ENCODE data around the gene TRA2B.
"Not testable (repeated sequence)": the region's sequence is repeated elsewhere in the genome, so short reads cannot be mapped to it uniquely, and the experiment has no call there.

TRA2B gene

GRCh38 chr3:185928496-185928895, 9.3 kb downstream of the TRA2B start:
- DNase-seq (ENCODE audit: low read depth in 2 of 3, low spot score in 1 of 3), result no peak

GRCh38 chr3:185927501-185928200, 10.2 kb downstream of the TRA2B start:
- no peak for DNase-seq (ENCODE audit: low read depth in 2 of 3, low spot score in 1 of 3)

- DNase-seq (ENCODE audit: low read depth in 2 of 3, low spot score in 1 of 3), result no peak
Measured at GRCh38 chr3:185926445-185926844, 11.4 kb downstream of the TRA2B start.

GRCh38 chr3:185925353-185925752, 12.5 kb downstream of the TRA2B start:
- DNase-seq (ENCODE audit: low read depth in 2 of 3, low spot score in 1 of 3), result no peak

- no peak for DNase-seq (ENCODE audit: low read depth in 2 of 3, low spot score in 1 of 3)
Measured at GRCh38 chr3:185924375-185924774, 13.4 kb downstream of the TRA2B start.

- DNase-seq (ENCODE audit: low read depth in 2 of 3, low spot score in 1 of 3), result no peak
Measured at GRCh38 chr3:185920184-185920583, 17.6 kb downstream of the TRA2B start.

GRCh38 chr3:185916042-185916833, 21.6 kb downstream of the TRA2B start:
- no peak for DNase-seq (ENCODE audit: low read depth in 2 of 3, low spot score in 1 of 3)

GRCh38 chr3:185915642-185916041, 22.2 kb downstream of the TRA2B start:
- DNase-seq (ENCODE audit: low read depth in 2 of 3, low spot score in 1 of 3), result no peak

- no peak for DNase-seq (ENCODE audit: low read depth in 2 of 3, low spot score in 1 of 3)
Measured at GRCh38 chr3:185914911-185915629, 22.7 kb downstream of the TRA2B start.

GRCh38 chr3:185912929-185913901, 24.6 kb downstream of the TRA2B start:
- no peak for DNase-seq (ENCODE audit: low read depth in 2 of 3, low spot score in 1 of 3)

- DNase-seq (ENCODE audit: low read depth in 2 of 3, low spot score in 1 of 3), result no peak
Measured at GRCh38 chr3:185912512-185912911, 25.3 kb downstream of the TRA2B start.

- not testable (repeated sequence) for DNase-seq (ENCODE audit: low read depth in 2 of 3, low spot score in 1 of 3)
Measured at GRCh38 chr3:185911076-185911448, 26.8 kb downstream of the TRA2B start.

- not testable (repeated sequence) for DNase-seq (ENCODE audit: low read depth in 2 of 3, low spot score in 1 of 3)
Measured at GRCh38 chr3:185910322-185911075, 27.3 kb downstream of the TRA2B start.

- DNase-seq (ENCODE audit: low read depth in 2 of 3, low spot score in 1 of 3), result not testable (repeated sequence)
Measured at GRCh38 chr3:185909913-185910312, 27.9 kb downstream of the TRA2B start.

GRCh38 chr3:185900228-185900627, 37.6 kb downstream of the TRA2B start:
- no peak for DNase-seq (ENCODE audit: low read depth in 2 of 3, low spot score in 1 of 3)

GRCh38 chr3:185896636-185897035, 41.2 kb downstream of the TRA2B start:
- DNase-seq (ENCODE audit: low read depth in 2 of 3, low spot score in 1 of 3), result no peak

- DNase-seq (ENCODE audit: low read depth in 2 of 3, low spot score in 1 of 3), result no peak
Measured at GRCh38 chr3:185887066-185887465, 50.7 kb downstream of the TRA2B start.

- DNase-seq (ENCODE audit: low read depth in 2 of 3, low spot score in 1 of 3), result no peak
Measured at GRCh38 chr3:185884641-185885040, 53.2 kb downstream of the TRA2B start.

GRCh38 chr3:185881926-185882325, 55.9 kb downstream of the TRA2B start:
- DNase-seq (ENCODE audit: low read depth in 2 of 3, low spot score in 1 of 3), result no peak

GRCh38 chr3:185880600-185880999, 57.2 kb downstream of the TRA2B start:
- DNase-seq (ENCODE audit: low read depth in 2 of 3, low spot score in 1 of 3), result no peak

Measured in stimulated activated CD4-positive, alpha-beta T cell treated with anti-CD3 and anti-CD28 coated beads, Interleukin-12 subunit alpha, Interleukin-12 subunit beta, amount 100 ng/mL, for 48 hours (primary cell).